ENCODE data around the gene MYO1D. TPM values are rescaled to one million over a fixed set of nuclear protein-coding genes. Genes with fewer than 3 reads are reported as not detected.

MYO1D gene
- total and polyA plus RNA-seq, 11 donors: 3.3 to 15.5 (median 8.9) TPM

- no peak for TF ChIP-seq POLR2A (IDR thresholded peaks at IDR 0.05)
- no peak for TF ChIP-seq CTCF (IDR thresholded peaks at IDR 0.05)
- no peak for ATAC-seq
- Histone ChIP-seq H3K9me3 (no peaks in the 10 kb centered on the region), H3K36me3 (no peaks in the 10 kb centered on the region), H3K27ac (no peak overlapping the region), H3K27me3 (peaks cover 0 to 2% (median 0%) of the 10 kb centered on the region in 9 donors), H3K4me1 (no peaks in the 10 kb centered on the region), H3K4me3 (no peak overlapping the region)
- intact Hi-C loops (cut with DNase I): loop anchor here in 1 of 10 donors (10.0 kb wide), 1 partner anchor 119 kb away; no protein-coding TSS in a partner anchor
- WGBS, 4 donors: 67 to 75% (median 69%) methylated on average over 5 of the region's 5 CpGs
- no peak for DNase-seq
Measured at GRCh38 chr17:32903774-32904673, 27.1 kb upstream of the MYO1D start.

- intact Hi-C loops (cut with DNase I): loop anchor here in 1 of 10 donors (10.0 kb wide), 1 partner anchor 117 kb away; no protein-coding TSS in a partner anchor
- WGBS, 4 donors: 93 to 98% (median 96%) methylated on average over 4 of the region's 4 CpGs
Measured at GRCh38 chr17:32901743-32902142, 24.8 kb upstream of the MYO1D start.

GRCh38 chr17:32899236-32900013, 22.5 kb upstream of the MYO1D start:
- H3K4me1 ChIP-seq: peaks cover 0 to 12% (median 1%) of the 10 kb centered on the region in 12 donors
- intact Hi-C loops (cut with DNase I): loop anchor here in 1 of 10 donors (10.0 kb wide), 1 partner anchor 115 kb away; no protein-coding TSS in a partner anchor
- H3K27me3 ChIP-seq: peaks cover 0 to 2% (median 0%) of the 10 kb centered on the region in 9 donors
- WGBS, 4 donors: 58 to 71% (median 64%) methylated on average over 2 of the region's 2 CpGs
- TF ChIP-seq POLR2A (IDR thresholded peaks at IDR 0.05) (no peak), CTCF (IDR thresholded peaks at IDR 0.05) (no peak)
- no peaks in the 10 kb centered on the region for H3K9me3 ChIP-seq
- H3K4me3 ChIP-seq: no peak overlapping the region
- H3K36me3 ChIP-seq: no peaks in the 10 kb centered on the region
- ATAC-seq (no peak), DNase-seq (no peak)
- no peak overlapping the region for H3K27ac ChIP-seq

More at GRCh38 chr17:32901743-32902142, 24.8 kb upstream of the MYO1D start:
- Histone ChIP-seq H3K4me3 (no peak overlapping the region), H3K27ac (no peak overlapping the region), H3K4me1 (peaks cover 0 to 12% (median 1%) of the 10 kb centered on the region in 12 donors), H3K27me3 (peaks cover 0 to 2% (median 0%) of the 10 kb centered on the region in 9 donors), H3K9me3 (no peaks in the 10 kb centered on the region), H3K36me3 (no peaks in the 10 kb centered on the region)
- ATAC-seq (no peak), DNase-seq (no peak)
- no peak for TF ChIP-seq POLR2A (IDR thresholded peaks at IDR 0.05)
- no peak for TF ChIP-seq CTCF (IDR thresholded peaks at IDR 0.05)
